Activated CD4-positive, alpha-beta T cell treated with anti-CD3 and anti-CD28 coated beads, Interleukin-2, amount 10 ng/mL, durations not matched to agents 24 days and 14 days (primary cell): ENCODE measurements around the gene FGGY. TPM values are rescaled to one million over a fixed set of nuclear protein-coding genes. Genes with fewer than 3 reads are reported as not detected.
A peak's percentile ranks its signal among the peaks of the same experiment; 100 is the strongest.

ENCODE experiments used
- DNase-seq: peaks from one replicate; pipeline ENCODE4 v3.0.0; 2022
- H3K27ac Mint-ChIP-seq: one replicate; pipeline ENCODE4 v1.8.0; 2022; ENCODE audit warnings: mild to moderate bottlenecking, mixed read lengths
- H3K27me3 Mint-ChIP-seq: one replicate; pipeline ENCODE4 v1.8.0; 2022; ENCODE audit warnings: mixed read lengths
- H3K36me3 Mint-ChIP-seq: one replicate; pipeline ENCODE4 v1.8.0; 2022; ENCODE audit warnings: low read depth, mild to moderate bottlenecking, mixed read lengths
- H3K4me1 Mint-ChIP-seq: one replicate; pipeline ENCODE4 v1.8.0; 2021; ENCODE audit warnings: mixed read lengths
- H3K4me3 Mint-ChIP-seq: one replicate; pipeline ENCODE4 v1.8.0; 2022; ENCODE audit warnings: mild to moderate bottlenecking, moderate library complexity, mixed read lengths
- H3K9me3 Mint-ChIP-seq: one replicate; pipeline ENCODE4 v1.8.0; 2021; ENCODE audit warnings: mixed read lengths
- intact Hi-C: fragments of 100-400 bp; cut with micrococcal nuclease; formaldehyde crosslinking; loops from one replicate; pipeline ENCODE4 v1.15.1; 2023
- total RNA-seq: library from RNA; stranded (reverse); gene quantifications from 2 replicates; pipeline ENCODE4 v1.2.3, GENCODE V29; 2022

The FGGY gene
- total RNA-seq, 1 donor from 2014 or later, result 8.1 TPM

GRCh38 chr1:59354709-59355337 is 57.9 kb downstream of the FGGY start:
- Mint-ChIP-seq H3K27me3 (no peaks in the 10 kb centered on the region), H3K4me3 (no peak overlapping the region), H3K36me3 (no peaks in the 10 kb centered on the region), H3K4me1 (peaks cover 14% of the 10 kb centered on the region), H3K9me3 (no peaks in the 10 kb centered on the region), H3K27ac (peak overlapping the region; percentile 91)
- no peak for DNase-seq
- intact Hi-C loops, result loop anchor here (1.0 to 10.0 kb wide), 3 partner anchors 22 to 120 kb away; no protein-coding TSS in a partner anchor

- Mint-ChIP-seq H3K36me3 (no peaks in the 10 kb centered on the region), H3K9me3 (no peaks in the 10 kb centered on the region), H3K4me3 (no peak overlapping the region), H3K4me1 (peaks cover 12% of the 10 kb centered on the region), H3K27me3 (no peaks in the 10 kb centered on the region), H3K27ac (peak overlapping the region; percentile 72)
- intact Hi-C loops, result loop anchor here (1.0 to 10.0 kb wide), 3 partner anchors 22 to 119 kb away; no protein-coding TSS in a partner anchor
- DNase-seq, result no peak
Measured at GRCh38 chr1:59355361-59355760, 58.5 kb downstream of the FGGY start.

GRCh38 chr1:59356627-59357026 is 59.7 kb downstream of the FGGY start:
- intact Hi-C loops, result loop anchor here (10.0 kb wide), 1 partner anchor 118 kb away; no protein-coding TSS in a partner anchor
- DNase-seq, result no peak
- Mint-ChIP-seq H3K36me3 (no peaks in the 10 kb centered on the region), H3K4me3 (no peak overlapping the region), H3K9me3 (no peaks in the 10 kb centered on the region), H3K27me3 (no peaks in the 10 kb centered on the region), H3K27ac (no peak overlapping the region), H3K4me1 (peaks cover 9% of the 10 kb centered on the region)

GRCh38 chr1:59357645-59358320 is 60.9 kb downstream of the FGGY start:
- no peaks in the 10 kb centered on the region for H3K9me3 Mint-ChIP-seq
- intact Hi-C loops, result loop anchor here (10.0 kb wide), 1 partner anchor 117 kb away; no protein-coding TSS in a partner anchor
- no peak overlapping the region for H3K4me3 Mint-ChIP-seq
- no peak overlapping the region for H3K27ac Mint-ChIP-seq
- DNase-seq, result no peak
- peaks cover 9% of the 10 kb centered on the region for H3K4me1 Mint-ChIP-seq
- H3K36me3 Mint-ChIP-seq, result no peaks in the 10 kb centered on the region
- H3K27me3 Mint-ChIP-seq, result no peaks in the 10 kb centered on the region

GRCh38 chr1:59359325-59359724 is 62.4 kb downstream of the FGGY start:
- Mint-ChIP-seq H3K4me1 (peaks cover 7% of the 10 kb centered on the region), H3K36me3 (no peaks in the 10 kb centered on the region), H3K9me3 (no peaks in the 10 kb centered on the region), H3K27me3 (no peaks in the 10 kb centered on the region), H3K4me3 (no peak overlapping the region), H3K27ac (no peak overlapping the region)
- intact Hi-C loops, result loop anchor here (10.0 kb wide), 1 partner anchor 115 kb away; no protein-coding TSS in a partner anchor
- no peak for DNase-seq

GRCh38 chr1:59360170-59360569 is 63.3 kb downstream of the FGGY start:
- no peaks in the 10 kb centered on the region for H3K36me3 Mint-ChIP-seq
- H3K4me1 Mint-ChIP-seq, result peaks cover 2% of the 10 kb centered on the region
- intact Hi-C loops, result no loop called here
- no peaks in the 10 kb centered on the region for H3K27me3 Mint-ChIP-seq
- H3K27ac Mint-ChIP-seq, result no peak overlapping the region
- peaks cover 6% of the 10 kb centered on the region for H3K9me3 Mint-ChIP-seq
- no peak for DNase-seq
- no peak overlapping the region for H3K4me3 Mint-ChIP-seq

GRCh38 chr1:59360729-59361128 is 63.8 kb downstream of the FGGY start:
- no peak for DNase-seq
- Mint-ChIP-seq H3K27me3 (no peaks in the 10 kb centered on the region), H3K27ac (no peak overlapping the region), H3K9me3 (peaks cover 6% of the 10 kb centered on the region), H3K36me3 (no peaks in the 10 kb centered on the region), H3K4me3 (no peak overlapping the region), H3K4me1 (peaks cover 2% of the 10 kb centered on the region)
- intact Hi-C loops, result no loop called here

GRCh38 chr1:59361766-59362165 is 64.9 kb downstream of the FGGY start:
- peaks cover 2% of the 10 kb centered on the region for H3K4me1 Mint-ChIP-seq
- H3K4me3 Mint-ChIP-seq, result no peak overlapping the region
- no peak for DNase-seq
- H3K36me3 Mint-ChIP-seq, result no peaks in the 10 kb centered on the region
- no peak overlapping the region for H3K27ac Mint-ChIP-seq
- no peaks in the 10 kb centered on the region for H3K27me3 Mint-ChIP-seq
- peaks cover 6% of the 10 kb centered on the region for H3K9me3 Mint-ChIP-seq
- intact Hi-C loops, result no loop called here

- intact Hi-C loops, result no loop called here
- Mint-ChIP-seq H3K4me1 (peaks cover 2% of the 10 kb centered on the region), H3K9me3 (peaks cover 6% of the 10 kb centered on the region), H3K4me3 (no peak overlapping the region), H3K27me3 (no peaks in the 10 kb centered on the region), H3K27ac (no peak overlapping the region), H3K36me3 (peaks cover 2% of the 10 kb centered on the region)
- DNase-seq, result no peak
Measured at GRCh38 chr1:59364037-59364436, 67.1 kb downstream of the FGGY start.

GRCh38 chr1:59366346-59366745 is 69.5 kb downstream of the FGGY start:
- no peak for DNase-seq
- intact Hi-C loops, result no loop called here
- Mint-ChIP-seq H3K4me3 (no peak overlapping the region), H3K36me3 (peaks cover 4% of the 10 kb centered on the region), H3K27ac (no peak overlapping the region), H3K9me3 (peaks cover 9% of the 10 kb centered on the region), H3K4me1 (no peaks in the 10 kb centered on the region), H3K27me3 (no peaks in the 10 kb centered on the region)

GRCh38 chr1:59367301-59368007 is 70.6 kb downstream of the FGGY start:
- H3K36me3 Mint-ChIP-seq, result peaks cover 4% of the 10 kb centered on the region

GRCh38 chr1:59368008-59368670 is 71.2 kb downstream of the FGGY start:
- no peak overlapping the region for H3K27ac Mint-ChIP-seq
- H3K4me3 Mint-ChIP-seq, result no peak overlapping the region
- H3K4me1 Mint-ChIP-seq, result no peaks in the 10 kb centered on the region
- no peaks in the 10 kb centered on the region for H3K27me3 Mint-ChIP-seq
- peaks cover 4% of the 10 kb centered on the region for H3K36me3 Mint-ChIP-seq
- intact Hi-C loops, result no loop called here
- DNase-seq, result no peak
- H3K9me3 Mint-ChIP-seq, result peaks cover 9% of the 10 kb centered on the region

More at GRCh38 chr1:59367301-59368007, 70.6 kb downstream of the FGGY start:
- Mint-ChIP-seq H3K4me3 (no peak overlapping the region), H3K4me1 (no peaks in the 10 kb centered on the region), H3K27ac (no peak overlapping the region), H3K9me3 (peaks cover 9% of the 10 kb centered on the region), H3K27me3 (no peaks in the 10 kb centered on the region)
- intact Hi-C loops, result no loop called here
- no peak for DNase-seq

GRCh38 chr1:59375321-59376220 is 78.7 kb downstream of the FGGY start:
- peaks cover 6% of the 10 kb centered on the region for H3K36me3 Mint-ChIP-seq
- no peak overlapping the region for H3K27ac Mint-ChIP-seq
- no peak overlapping the region for H3K4me3 Mint-ChIP-seq
- intact Hi-C loops, result no loop called here
- peaks cover 2% of the 10 kb centered on the region for H3K4me1 Mint-ChIP-seq
- DNase-seq, result no peak
- no peaks in the 10 kb centered on the region for H3K27me3 Mint-ChIP-seq
- peaks cover 16% of the 10 kb centered on the region for H3K9me3 Mint-ChIP-seq
